PC-3 (cell line): Measurements from ENCODE around the gene BRINP2.

Experiments
- CTCF ChIP-seq: fragments of 300-600 bp; sonication (generic); conservative IDR thresholded peaks from 2 replicates; pipeline ENCODE4 v1.5.1; 2017; ENCODE audit warnings: antibody characterized with exemption, low read depth, mild to moderate bottlenecking, low read length
- EZH2 ChIP-seq: fragments of 300-600 bp; sonication (generic); IDR thresholded peaks from one replicate; pipeline ENCODE4 v1.6.1; 2017; ENCODE audit warnings: antibody characterized with exemption, mild to moderate bottlenecking, low read length; ENCODE audit not compliant: unreplicated experiment

GRCh38 chr1:177132141-177132540, 38.6 kb upstream of the BRINP2 start:
- no peak for TF ChIP-seq CTCF
- TF ChIP-seq EZH2 = no peak
